ENCODE data around the gene ATXN2L. TPM values are rescaled to one million over a fixed set of nuclear protein-coding genes. Genes with fewer than 3 reads are reported as not detected.

The ATXN2L gene
- polyA plus RNA-seq, 1 of the 3 experiments (the other 2 are of a cell fraction), result 39.2 TPM

DNA sequence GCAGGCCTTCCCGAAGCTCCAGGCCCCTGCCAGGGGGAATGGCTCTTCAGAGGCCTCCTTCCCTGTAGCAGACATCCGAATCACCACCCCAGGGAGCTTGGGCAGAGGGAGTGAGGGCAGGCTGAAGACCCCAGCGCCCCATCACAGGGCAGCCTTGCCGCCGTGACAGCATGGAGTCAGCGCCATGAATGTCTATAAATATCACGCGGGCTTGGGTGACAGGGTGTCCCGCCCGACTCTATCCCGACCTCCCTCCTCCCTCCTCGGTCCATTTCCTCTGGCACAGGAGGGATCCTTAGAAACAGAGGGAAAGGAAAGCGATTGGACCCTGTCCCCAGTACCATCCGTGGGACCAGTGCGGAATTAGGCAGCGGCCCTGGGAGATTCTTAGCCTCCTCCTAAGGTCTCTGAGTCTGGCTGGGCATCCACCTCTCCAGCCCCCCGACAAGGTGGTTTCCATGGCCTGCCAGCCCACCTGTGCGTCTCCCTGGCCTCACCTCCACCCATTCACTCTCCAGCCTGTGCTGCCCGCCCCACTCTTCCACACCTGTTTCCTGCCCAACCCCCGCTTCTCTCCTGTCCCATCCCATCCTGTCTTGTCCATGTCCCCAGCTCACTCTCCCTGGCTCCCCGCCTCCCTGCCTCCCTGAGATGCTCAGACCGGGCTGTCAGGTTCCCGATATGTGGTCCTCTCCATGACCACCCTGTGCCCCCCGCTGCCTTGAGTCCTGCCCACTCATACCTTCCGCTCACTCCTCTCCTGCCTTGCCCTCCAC is 60.6 kb downstream of the ATXN2L start:
- H3K4me2 ChIP-seq, result no peak overlapping the region
- CTCF ChIA-PET, result interaction anchor here (1.0 kb wide), 1 partner anchor 9 kb away, joined by 3 read pairs; no protein-coding TSS in a partner anchor
- no peaks in the 10 kb centered on the region for H3K9me2 ChIP-seq
- TF ChIP-seq TCF12 (IDR thresholded peaks at IDR 0.05) (no peak), SIN3A (IDR thresholded peaks at IDR 0.05; ENCODE audit: borderline replicate concordance, low read depth, low read length) (no peak), GATA2 (CRISPR knock-in tag; IDR thresholded peaks at IDR 0.05) (no peak), JUND (IDR thresholded peaks at IDR 0.05) (no peak), ELF1 (IDR thresholded peaks at IDR 0.05) (no peak), TEAD4 (IDR thresholded peaks at IDR 0.05; ENCODE audit: borderline replicate concordance, insufficient read depth) (no peak), RFX5 (IDR thresholded peaks at IDR 0.05; ENCODE audit: low read length) (no peak), FOXM1 (IDR thresholded peaks at IDR 0.05; ENCODE audit: low read depth) (no peak), RCOR1 (IDR thresholded peaks at IDR 0.05; ENCODE audit: low read length) (no peak), RXRA (IDR thresholded peaks at IDR 0.05; ENCODE audit: borderline replicate concordance, low read depth) (no peak), EP300 (IDR thresholded peaks at IDR 0.05; ENCODE audit: borderline replicate concordance in 1 of 2, low read depth in 1 of 2, low read length in 1 of 2) (no peak)
- TF ChIP-seq, protein P1, sequence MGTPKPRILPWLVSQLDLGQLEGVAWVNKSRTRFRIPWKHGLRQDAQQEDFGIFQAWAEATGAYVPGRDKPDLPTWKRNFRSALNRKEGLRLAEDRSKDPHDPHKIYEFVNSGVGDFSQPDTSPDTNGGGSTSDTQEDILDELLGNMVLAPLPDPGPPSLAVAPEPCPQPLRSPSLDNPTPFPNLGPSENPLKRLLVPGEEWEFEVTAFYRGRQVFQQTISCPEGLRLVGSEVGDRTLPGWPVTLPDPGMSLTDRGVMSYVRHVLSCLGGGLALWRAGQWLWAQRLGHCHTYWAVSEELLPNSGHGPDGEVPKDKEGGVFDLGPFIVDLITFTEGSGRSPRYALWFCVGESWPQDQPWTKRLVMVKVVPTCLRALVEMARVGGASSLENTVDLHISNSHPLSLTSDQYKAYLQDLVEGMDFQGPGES (IDR thresholded peaks at IDR 0.05; ENCODE audit: low read depth, low read length), result no peak
- TF ChIP-seq, protein P2, sequence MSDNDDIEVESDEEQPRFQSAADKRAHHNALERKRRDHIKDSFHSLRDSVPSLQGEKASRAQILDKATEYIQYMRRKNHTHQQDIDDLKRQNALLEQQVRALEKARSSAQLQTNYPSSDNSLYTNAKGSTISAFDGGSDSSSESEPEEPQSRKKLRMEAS (IDR thresholded peaks at IDR 0.05; ENCODE audit: low read depth), result no peak
- H3F3A ChIP-seq (replicated peaks; ENCODE audit: insufficient read depth), result no peaks in the 10 kb centered on the region
- H3K27ac ChIP-seq (ENCODE audit: low read depth in 2 of 2, low read length in 1 of 2), result no peak overlapping the region
- H4K20me1 ChIP-seq (ENCODE audit: insufficient read depth), result no peaks in the 10 kb centered on the region
- H3K4me1 ChIP-seq (ENCODE audit: control insufficient read depth in 1 of 2, insufficient read depth in 2 of 2, low read depth in 1 of 2, low read length in 1 of 2), result peaks cover 0 to 13% of the 10 kb centered on the region in 2 experiments; a peak in 1 of 4 replicates
- no peaks in the 10 kb centered on the region for H3K9me3 ChIP-seq
- POLR2A ChIA-PET, result no interaction called here
- no peak for DNase-seq
- no peak overlapping the region for H3K9ac ChIP-seq
- no peak overlapping the region for H3K4me3 ChIP-seq (ENCODE audit: low read depth in 2 of 2, low read length in 1 of 2)
- 96% methylated on average over 25 of the region's 25 CpGs for WGBS (ENCODE audit: low lambda C conversion rate)
- H3K79me2 ChIP-seq (ENCODE audit: insufficient read depth), result no peaks in the 10 kb centered on the region
- H2AFZ ChIP-seq (ENCODE audit: low read depth), result no peak overlapping the region
- H3K27me3 ChIP-seq (ENCODE audit: insufficient read depth), result no peaks in the 10 kb centered on the region
- no peaks in the 10 kb centered on the region for H3K36me3 ChIP-seq (replicated peaks in 1 of 2; ENCODE audit: control insufficient read depth in 1 of 2, insufficient read depth in 2 of 2, low read length in 1 of 2)

- CTCF ChIA-PET, result no interaction called here
- Histone ChIP-seq H3K9me3 (no peaks in the 10 kb centered on the region), H3K79me2 (ENCODE audit: insufficient read depth) (no peaks in the 10 kb centered on the region), H3F3A (replicated peaks; ENCODE audit: insufficient read depth) (no peaks in the 10 kb centered on the region), H3K9ac (no peak overlapping the region), H2AFZ (ENCODE audit: low read depth) (no peak overlapping the region), H3K27me3 (ENCODE audit: insufficient read depth) (no peaks in the 10 kb centered on the region), H4K20me1 (ENCODE audit: insufficient read depth) (no peaks in the 10 kb centered on the region), H3K9me2 (no peaks in the 10 kb centered on the region), H3K4me2 (no peak overlapping the region), H3K4me3 (ENCODE audit: low read depth in 2 of 2, low read length in 1 of 2) (no peak overlapping the region), H3K4me1 (ENCODE audit: control insufficient read depth in 1 of 2, insufficient read depth in 2 of 2, low read depth in 1 of 2, low read length in 1 of 2) (peaks cover 0 to 7% of the 10 kb centered on the region in 2 experiments; a peak in 1 of 4 replicates), H3K27ac (ENCODE audit: low read depth in 2 of 2, low read length in 1 of 2) (no peak overlapping the region), H3K36me3 (replicated peaks in 1 of 2; ENCODE audit: control insufficient read depth in 1 of 2, insufficient read depth in 2 of 2, low read length in 1 of 2) (no peaks in the 10 kb centered on the region)
- WGBS (ENCODE audit: low lambda C conversion rate), result 87% methylated on average over 6 of the region's 6 CpGs
- no peak for DNase-seq
- POLR2A ChIA-PET, result no interaction called here
- no peak for TF ChIP-seq REST (IDR thresholded peaks at IDR 0.05; ENCODE audit: low read depth, low read length)
Observed at GRCh38 chr16:28884045-28884444, 61.2 kb downstream of the ATXN2L start.
